Measurements from ENCODE around the gene NME1. TPM values are rescaled to one million over a fixed set of nuclear protein-coding genes. Genes with fewer than 3 reads are reported as not detected.

Gene NME1
- total and polyA plus RNA-seq, 9 of the 15 experiments (the other 6 are each of a cell fraction or from before 2014, with no cell fraction given), result 449 to 1,588 (median 604) TPM

DNA sequence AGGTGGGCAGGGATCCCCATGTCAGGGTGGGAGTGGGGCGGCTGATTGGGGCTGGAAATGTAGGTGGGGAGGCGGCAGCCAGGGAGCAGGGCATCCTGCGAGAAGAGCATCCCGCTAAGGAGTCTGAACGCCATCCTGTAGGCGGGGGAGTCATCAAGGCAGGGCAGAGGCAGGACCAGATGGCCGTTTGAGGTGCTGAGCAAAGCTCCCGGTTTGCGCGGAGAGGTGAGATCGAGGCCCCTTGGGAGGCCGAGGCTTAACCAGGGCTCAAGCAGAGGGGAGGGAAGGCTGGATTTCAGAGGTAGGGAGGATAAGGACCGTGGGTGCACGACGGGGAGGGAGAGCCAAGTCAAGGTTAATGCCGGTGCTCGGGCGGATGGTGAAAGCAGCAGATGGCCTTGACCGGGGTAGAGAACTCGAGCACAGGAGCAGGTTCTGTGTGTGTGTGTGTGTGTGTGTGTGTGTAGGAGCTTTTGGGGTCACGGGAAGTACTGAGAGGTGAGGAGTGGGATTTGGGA, 12.4 kb downstream of the NME1 start (continued):
- TF ChIP-seq, protein P1, sequence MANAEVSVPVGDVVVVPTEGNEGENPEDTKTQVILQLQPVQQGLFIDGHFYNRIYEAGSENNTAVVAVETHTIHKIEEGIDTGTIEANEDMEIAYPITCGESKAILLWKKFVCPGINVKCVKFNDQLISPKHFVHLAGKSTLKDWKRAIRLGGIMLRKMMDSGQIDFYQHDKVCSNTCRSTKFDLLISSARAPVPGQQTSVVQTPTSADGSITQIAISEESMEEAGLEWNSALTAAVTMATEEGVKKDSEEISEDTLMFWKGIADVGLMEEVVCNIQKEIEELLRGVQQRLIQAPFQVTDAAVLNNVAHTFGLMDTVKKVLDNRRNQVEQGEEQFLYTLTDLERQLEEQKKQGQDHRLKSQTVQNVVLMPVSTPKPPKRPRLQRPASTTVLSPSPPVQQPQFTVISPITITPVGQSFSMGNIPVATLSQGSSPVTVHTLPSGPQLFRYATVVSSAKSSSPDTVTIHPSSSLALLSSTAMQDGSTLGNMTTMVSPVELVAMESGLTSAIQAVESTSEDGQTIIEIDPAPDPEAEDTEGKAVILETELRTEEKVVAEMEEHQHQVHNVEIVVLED (CRISPR knock-in tag; IDR thresholded peaks at IDR 0.05), result no peak
- TF ChIP-seq SMARCA4 (IDR thresholded peaks at IDR 0.05) (peak; percentile 61; the same call in 1 of the 2 replicates), CC2D1A (IDR thresholded peaks at IDR 0.05) (peak; percentile 63), NFIC (IDR thresholded peaks at IDR 0.05) (peak; percentile 42), ESRRA (IDR thresholded peaks at IDR 0.05; ENCODE audit: borderline replicate concordance, low read depth) (no peak; the same call in 1 of the 2 replicates), XRCC5 (IDR thresholded peaks at IDR 0.05; ENCODE audit: low read depth, low read length) (0 out of 2 replicates have a peak, but pooled peaks have one; percentile 5), JUND (IDR thresholded peaks at IDR 0.05; ENCODE audit: borderline replicate concordance, low read depth, low read length) (no peak), JUND (tag; IDR thresholded peaks at IDR 0.05; ENCODE audit: borderline replicate concordance, low read depth, low read length) (0 out of 3 replicates have a peak, but pooled peaks have one; percentile 58), ZNF23 (CRISPR knock-in tag; IDR thresholded peaks at IDR 0.05) (no peak), MTA2 (IDR thresholded peaks at IDR 0.05; ENCODE audit: low read depth) (0 out of 2 replicates have a peak, but pooled peaks have one; percentile 9), TAF15 (IDR thresholded peaks at IDR 0.05; ENCODE audit: low read depth, low read length) (no peak), ZNF79 (CRISPR knock-in tag; IDR thresholded peaks at IDR 0.05; ENCODE audit: low read depth) (no peak), MEF2D (tag; conservative IDR thresholded peaks at IDR 0.05; ENCODE audit: low read depth) (no peak), PHF20 (IDR thresholded peaks at IDR 0.05; ENCODE audit: partially characterized antibody) (peak; percentile 90), NBN (IDR thresholded peaks at IDR 0.05; ENCODE audit: low read depth) (peak; percentile 76; the same call in 1 of the 2 replicates), HNRNPLL (IDR thresholded peaks at IDR 0.05; ENCODE audit: low read depth, low read length, poor library complexity, severe bottlenecking) (no peak), ASH1L (IDR thresholded peaks at IDR 0.05; ENCODE audit: borderline replicate concordance, low read depth, partially characterized antibody) (peak; percentile 32), DACH1 (IDR thresholded peaks at IDR 0.05; ENCODE audit: partially characterized antibody) (peak; percentile 9)
- TF ChIP-seq, protein P2, sequence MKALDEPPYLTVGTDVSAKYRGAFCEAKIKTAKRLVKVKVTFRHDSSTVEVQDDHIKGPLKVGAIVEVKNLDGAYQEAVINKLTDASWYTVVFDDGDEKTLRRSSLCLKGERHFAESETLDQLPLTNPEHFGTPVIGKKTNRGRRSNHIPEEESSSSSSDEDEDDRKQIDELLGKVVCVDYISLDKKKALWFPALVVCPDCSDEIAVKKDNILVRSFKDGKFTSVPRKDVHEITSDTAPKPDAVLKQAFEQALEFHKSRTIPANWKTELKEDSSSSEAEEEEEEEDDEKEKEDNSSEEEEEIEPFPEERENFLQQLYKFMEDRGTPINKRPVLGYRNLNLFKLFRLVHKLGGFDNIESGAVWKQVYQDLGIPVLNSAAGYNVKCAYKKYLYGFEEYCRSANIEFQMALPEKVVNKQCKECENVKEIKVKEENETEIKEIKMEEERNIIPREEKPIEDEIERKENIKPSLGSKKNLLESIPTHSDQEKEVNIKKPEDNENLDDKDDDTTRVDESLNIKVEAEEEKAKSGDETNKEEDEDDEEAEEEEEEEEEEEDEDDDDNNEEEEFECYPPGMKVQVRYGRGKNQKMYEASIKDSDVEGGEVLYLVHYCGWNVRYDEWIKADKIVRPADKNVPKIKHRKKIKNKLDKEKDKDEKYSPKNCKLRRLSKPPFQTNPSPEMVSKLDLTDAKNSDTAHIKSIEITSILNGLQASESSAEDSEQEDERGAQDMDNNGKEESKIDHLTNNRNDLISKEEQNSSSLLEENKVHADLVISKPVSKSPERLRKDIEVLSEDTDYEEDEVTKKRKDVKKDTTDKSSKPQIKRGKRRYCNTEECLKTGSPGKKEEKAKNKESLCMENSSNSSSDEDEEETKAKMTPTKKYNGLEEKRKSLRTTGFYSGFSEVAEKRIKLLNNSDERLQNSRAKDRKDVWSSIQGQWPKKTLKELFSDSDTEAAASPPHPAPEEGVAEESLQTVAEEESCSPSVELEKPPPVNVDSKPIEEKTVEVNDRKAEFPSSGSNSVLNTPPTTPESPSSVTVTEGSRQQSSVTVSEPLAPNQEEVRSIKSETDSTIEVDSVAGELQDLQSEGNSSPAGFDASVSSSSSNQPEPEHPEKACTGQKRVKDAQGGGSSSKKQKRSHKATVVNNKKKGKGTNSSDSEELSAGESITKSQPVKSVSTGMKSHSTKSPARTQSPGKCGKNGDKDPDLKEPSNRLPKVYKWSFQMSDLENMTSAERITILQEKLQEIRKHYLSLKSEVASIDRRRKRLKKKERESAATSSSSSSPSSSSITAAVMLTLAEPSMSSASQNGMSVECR (CRISPR knock-in tag; IDR thresholded peaks at IDR 0.05), result no peak; the same call in 1 of the 2 replicates

All from K562 (cell line).